Neutrophil (primary cell): Measurements from ENCODE around the gene NOD2.

Source experiments
- H3K27ac ChIP-seq: fragments of 200-600 bp; sonication (generic); 2 replicates; pipeline ENCODE4 v1.5.1; 2016; ENCODE audit warnings: mild to moderate bottlenecking, moderate library complexity
- H3K27me3 ChIP-seq: fragments of 200-600 bp; sonication (generic); 2 replicates; pipeline ENCODE4 v1.6.0; 2016; ENCODE audit warnings: mild to moderate bottlenecking
- H3K36me3 ChIP-seq: fragments of 200-600 bp; sonication (generic); 2 replicates; pipeline ENCODE4 v1.5.1; 2017
- H3K4me1 ChIP-seq, 2 experiments: fragments of 200-600 bp in 1 of 2; sonication (generic) in 1 of 2; 1 replicate in 1 of 2; 2 replicates in 1 of 2; pipeline versions ENCODE4 v1.5.1 to v1.6.1; 2013 to 2016; ENCODE audit warnings: low read depth in 1 of 2, low read length in 1 of 2, mild to moderate bottlenecking in 1 of 2, moderate library complexity in 1 of 2; ENCODE audit not compliant: control insufficient read depth in 1 of 2, insufficient read depth in 1 of 2
- H3K4me3 ChIP-seq, 2 experiments: fragments of 200-600 bp in 1 of 2; sonication (generic) in 1 of 2; 1 replicate in 1 of 2; 2 replicates in 1 of 2; pipeline ENCODE4 v1.5.1; 2013 to 2016; ENCODE audit warnings: low read depth in 1 of 2, low read length in 1 of 2, mild to moderate bottlenecking in 1 of 2, moderate library complexity in 1 of 2
- H3K9me3 ChIP-seq: fragments of 200-600 bp; sonication (generic); 2 replicates; pipeline ENCODE4 v1.5.1; 2016
- CTCF ChIP-seq: fragments of 200-600 bp; sonication (generic); IDR thresholded peaks from 2 replicates; pipeline ENCODE4 v1.5.1; 2016; ENCODE audit warnings: antibody characterized with exemption

Gene NOD2

GRCh38 chr16:50719401-50720337, 26.3 kb downstream of the NOD2 start:
- no peak overlapping the region for H3K4me3 ChIP-seq
- H3K27me3 ChIP-seq, result no peaks in the 10 kb centered on the region
- H3K4me1 ChIP-seq, result peaks cover 73 to 82% of the 10 kb centered on the region in 2 experiments
- H3K9me3 ChIP-seq, result no peaks in the 10 kb centered on the region
- no peak for TF ChIP-seq CTCF
- H3K27ac ChIP-seq, result peak overlapping the region; percentile 20
- peaks cover 49% of the 10 kb centered on the region for H3K36me3 ChIP-seq

- Histone ChIP-seq H3K27ac (peak overlapping the region; percentile 47), H3K4me3 (no peak overlapping the region), H3K9me3 (no peaks in the 10 kb centered on the region), H3K36me3 (peaks cover 68% of the 10 kb centered on the region), H3K4me1 (peaks cover 54 to 64% of the 10 kb centered on the region in 2 experiments), H3K27me3 (no peaks in the 10 kb centered on the region)
- no peak for TF ChIP-seq CTCF
These were observed 28.4 kb downstream of the NOD2 start for GRCh38 chr16:50721549-50722404.

GRCh38 chr16:50722405-50722737, 29.0 kb downstream of the NOD2 start:
- no peak overlapping the region for H3K4me3 ChIP-seq
- peak overlapping the region; percentile 47 for H3K27ac ChIP-seq
- H3K4me1 ChIP-seq, result peaks cover 48 to 58% of the 10 kb centered on the region in 2 experiments
- H3K27me3 ChIP-seq, result no peaks in the 10 kb centered on the region
- no peak for TF ChIP-seq CTCF
- no peaks in the 10 kb centered on the region for H3K9me3 ChIP-seq
- H3K36me3 ChIP-seq, result peaks cover 69% of the 10 kb centered on the region

GRCh38 chr16:50722960-50723359, 29.6 kb downstream of the NOD2 start:
- no peak for TF ChIP-seq CTCF
- H3K4me3 ChIP-seq, result no peak overlapping the region
- H3K27ac ChIP-seq, result no peak overlapping the region
- H3K9me3 ChIP-seq, result no peaks in the 10 kb centered on the region
- peaks cover 42 to 52% of the 10 kb centered on the region in 2 experiments for H3K4me1 ChIP-seq
- H3K36me3 ChIP-seq, result peaks cover 69% of the 10 kb centered on the region
- H3K27me3 ChIP-seq, result no peaks in the 10 kb centered on the region

GRCh38 chr16:50724306-50724705, 30.9 kb downstream of the NOD2 start:
- Histone ChIP-seq H3K4me1 (peaks cover 29 to 39% of the 10 kb centered on the region in 2 experiments), H3K27ac (peak overlapping the region; percentile 85), H3K27me3 (no peaks in the 10 kb centered on the region), H3K4me3 (no peak overlapping the region), H3K9me3 (no peaks in the 10 kb centered on the region), H3K36me3 (peaks cover 71% of the 10 kb centered on the region)
- no peak for TF ChIP-seq CTCF
